Panc1 (cell line): ENCODE data around the gene COQ3.

Experiments
- CTCF ChIP-seq: fragments of 450-650 bp; IDR thresholded peaks from 2 replicates; pipeline ENCODE4 v1.5.1; 2017; ENCODE audit warnings: mild to moderate bottlenecking
- POLR2AphosphoS5 ChIP-seq: IDR thresholded peaks from 2 replicates; pipeline ENCODE4 v1.6.1; 2012; ENCODE audit warnings: mild to moderate bottlenecking, low read depth, low read length, moderate library complexity
- REST ChIP-seq, 2 experiments: IDR thresholded peaks; 2 replicates each; pipeline ENCODE4 v1.6.1; 2011 to 2012; ENCODE audit warnings: low read depth in 2 of 2, control low read depth in 1 of 2, low read length in 1 of 2, mild to moderate bottlenecking in 1 of 2, moderate library complexity in 1 of 2; ENCODE audit not compliant: insufficient read depth in 1 of 2
- SIN3A ChIP-seq: IDR thresholded peaks from 2 replicates; pipeline ENCODE4 v1.6.1; 2012; ENCODE audit warnings: low read depth, mild to moderate bottlenecking, low read length, moderate library complexity, borderline replicate concordance; ENCODE audit not compliant: insufficient read depth
- TCF7L2 ChIP-seq: IDR thresholded peaks from 2 replicates; pipeline ENCODE4 v1.6.1; 2011; ENCODE audit warnings: mild to moderate bottlenecking, low read depth, low read length, inconsistent platforms

- TF ChIP-seq CTCF (peak; percentile 78), REST (IDR thresholded peaks at IDR 0.05; ENCODE audit: insufficient read depth in 1 of 2, low read depth in 2 of 2, low read length in 1 of 2) (no peak), SIN3A (no peak), POLR2AphosphoS5 (no peak; the same call in 1 of the 2 replicates), TCF7L2 (peak; percentile 36; the same call in 1 of the 2 replicates)
These were observed 31.9 kb upstream of the COQ3 start for GRCh38 chr6:99425647-99426450.
